H1 (cell line): ENCODE measurements around the gene FSIP1.
A peak's percentile ranks its signal among the peaks of the same experiment; 100 is the strongest.

Experiments used
- ATF2 ChIP-seq: IDR thresholded peaks from 2 replicates; pipeline ENCODE4 v1.6.1; 2012; ENCODE audit warnings: low read length, inconsistent platforms
- CEBPB ChIP-seq: IDR thresholded peaks from 2 replicates; pipeline ENCODE4 v1.6.1; 2012; ENCODE audit warnings: low read depth, low read length
- CHD1 ChIP-seq: IDR thresholded peaks from 2 replicates; pipeline ENCODE4 v1.6.1; 2012; ENCODE audit warnings: low read depth, low read length, improper control_type of control experiment
- CHD2 ChIP-seq: IDR thresholded peaks from 2 replicates; pipeline ENCODE4 v1.6.1; 2012; ENCODE audit warnings: low read length, improper control_type of control experiment
- CTCF ChIP-seq, 3 experiments: IDR thresholded peaks; 1 replicate in 2 of 3; 2 replicates in 1 of 3; pipeline versions ENCODE4 v1.5.1 to v1.6.1; 2011; ENCODE audit warnings: low read length in 3 of 3, mild to moderate bottlenecking in 3 of 3, inconsistent platforms in 2 of 3, low read depth in 1 of 3, moderate library complexity in 1 of 3; ENCODE audit not compliant: insufficient read depth in 1 of 3; ENCODE audit errors: control extremely low read depth in 1 of 3
- E2F6 ChIP-seq: IDR thresholded peaks from 2 replicates; pipeline ENCODE4 v1.6.1; 2012; ENCODE audit warnings: inconsistent platforms
- HDAC2 ChIP-seq, 2 experiments: fragments of 300-600 bp in 1 of 2; sonication (generic) in 1 of 2; IDR thresholded peaks; 2 replicates each; pipeline ENCODE4 v1.6.1; 2011 to 2012; ENCODE audit warnings: low read depth in 2 of 2, low read length in 2 of 2, mild to moderate bottlenecking in 2 of 2, moderate library complexity in 2 of 2, borderline replicate concordance in 1 of 2, inconsistent platforms in 1 of 2
- POLR2AphosphoS5 ChIP-seq: IDR thresholded peaks from 2 replicates; pipeline ENCODE4 v1.6.1; 2011; ENCODE audit warnings: low read depth, low read length
- RAD21 ChIP-seq, 2 experiments: IDR thresholded peaks in 1 of 2; conservative IDR thresholded peaks in 1 of 2; 2 replicates each; pipeline ENCODE4 v1.6.1; 2011; ENCODE audit warnings: low read depth in 2 of 2, low read length in 2 of 2, improper control_type of control experiment in 1 of 2, inconsistent platforms in 1 of 2, mild to moderate bottlenecking in 1 of 2, moderate library complexity in 1 of 2
- RFX5 ChIP-seq: IDR thresholded peaks from 2 replicates; pipeline ENCODE4 v1.6.1; 2011; ENCODE audit warnings: low read depth, low read length, improper control_type of control experiment, borderline replicate concordance
- SIN3A ChIP-seq, 2 experiments: IDR thresholded peaks in 1 of 2; conservative IDR thresholded peaks in 1 of 2; 2 replicates each; pipeline ENCODE4 v1.6.1; 2011 to 2012; ENCODE audit warnings: low read length in 2 of 2, improper control_type of control experiment in 1 of 2, low read depth in 1 of 2, mild to moderate bottlenecking in 1 of 2
- SRF ChIP-seq: IDR thresholded peaks from 2 replicates; pipeline ENCODE4 v1.6.1; 2011; ENCODE audit warnings: mild to moderate bottlenecking, low read depth, low read length, moderate library complexity
- TBP ChIP-seq: IDR thresholded peaks from 2 replicates; pipeline ENCODE4 v1.6.1; 2011; ENCODE audit warnings: low read depth, low read length, improper control_type of control experiment
- ZNF274 ChIP-seq: IDR thresholded peaks from 2 replicates; pipeline ENCODE4 v1.7.0; 2012; ENCODE audit warnings: low read length, borderline replicate concordance; ENCODE audit errors: extremely low read depth

- TF ChIP-seq CTCF (IDR thresholded peaks at IDR 0.05; ENCODE audit: control extremely low read depth in 1 of 3, insufficient read depth in 1 of 3, low read depth in 1 of 3, low read length in 3 of 3) (no peak), CEBPB (no peak), E2F6 (no peak), RAD21 (IDR thresholded peaks at IDR 0.05 in 1 of 2, conservative IDR thresholded peaks at IDR 0.05 in 1 of 2; ENCODE audit: low read depth in 2 of 2, low read length in 2 of 2) (no peak), SIN3A (conservative IDR thresholded peaks at IDR 0.05 in 1 of 2, IDR thresholded peaks at IDR 0.05 in 1 of 2; ENCODE audit: low read depth in 1 of 2, low read length in 2 of 2) (no peak), POLR2AphosphoS5 (0 out of 2 replicates have a peak, but pooled peaks have one; percentile 22), RFX5 (no peak), CHD2 (no peak), TBP (no peak), HDAC2 (IDR thresholded peaks at IDR 0.05; ENCODE audit: borderline replicate concordance in 1 of 2, low read depth in 2 of 2, low read length in 2 of 2) (no peak), ATF2 (no peak), SRF (no peak), CHD1 (no peak), ZNF274 (no peak)
These were observed 16.9 kb upstream of the FSIP1 start for GRCh38 chr15:39799552-39800011.
